ENCODE measurements around the gene CRYBB3.
"Not testable (repeated sequence)": the region's sequence is repeated elsewhere in the genome, so short reads cannot be mapped to it uniquely, and the experiment has no call there.

The CRYBB3 gene

DNA sequence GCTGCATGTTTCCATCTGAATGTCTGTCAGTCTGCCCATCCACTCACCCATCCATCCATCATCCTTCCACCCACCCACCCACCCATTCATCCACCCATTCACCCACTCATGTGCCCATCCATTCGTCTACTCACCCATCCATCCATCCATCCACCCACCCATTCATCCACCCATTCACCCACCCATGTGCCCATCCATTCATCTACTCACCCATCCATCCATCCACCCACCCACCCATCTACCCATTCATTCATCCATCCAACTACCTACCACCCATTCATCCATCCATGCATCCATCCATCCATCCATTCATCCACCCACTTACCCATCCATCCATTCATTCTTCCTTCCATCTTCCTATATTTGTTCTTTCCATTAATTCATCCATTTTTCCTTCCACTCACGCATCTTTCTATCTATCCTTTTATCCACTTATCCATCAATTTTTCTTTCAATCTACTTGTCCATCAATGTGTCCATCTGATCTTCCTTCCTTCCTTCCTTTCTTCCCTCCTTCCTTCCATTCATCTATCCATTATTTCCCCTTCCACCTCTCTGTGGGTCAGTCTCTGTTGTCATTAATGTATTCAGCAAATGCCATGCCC is 8.0 kb downstream of the CRYBB3 start:
- DNase-seq = no peak

DNA sequence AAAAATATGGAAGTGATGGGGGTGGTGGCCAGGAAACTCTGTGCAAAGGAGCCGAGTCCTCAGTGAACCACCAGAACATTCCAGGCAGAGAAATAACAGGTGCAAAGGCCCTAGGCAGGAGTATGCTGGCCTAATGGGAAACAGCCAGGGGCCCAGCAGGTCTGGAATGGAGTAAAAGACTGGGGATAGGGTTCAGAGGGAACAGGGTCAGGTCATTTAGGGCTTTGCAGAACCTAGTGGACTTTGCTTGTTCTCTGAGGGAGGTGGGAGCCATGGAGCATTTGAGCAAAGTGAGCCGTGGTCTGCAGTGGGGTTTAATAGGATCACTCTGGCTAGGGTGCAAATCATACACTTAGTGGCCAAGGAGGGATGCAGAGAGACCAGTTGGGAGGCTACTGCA is 8.7 kb downstream of the CRYBB3 start:
- no peak for DNase-seq

DNA sequence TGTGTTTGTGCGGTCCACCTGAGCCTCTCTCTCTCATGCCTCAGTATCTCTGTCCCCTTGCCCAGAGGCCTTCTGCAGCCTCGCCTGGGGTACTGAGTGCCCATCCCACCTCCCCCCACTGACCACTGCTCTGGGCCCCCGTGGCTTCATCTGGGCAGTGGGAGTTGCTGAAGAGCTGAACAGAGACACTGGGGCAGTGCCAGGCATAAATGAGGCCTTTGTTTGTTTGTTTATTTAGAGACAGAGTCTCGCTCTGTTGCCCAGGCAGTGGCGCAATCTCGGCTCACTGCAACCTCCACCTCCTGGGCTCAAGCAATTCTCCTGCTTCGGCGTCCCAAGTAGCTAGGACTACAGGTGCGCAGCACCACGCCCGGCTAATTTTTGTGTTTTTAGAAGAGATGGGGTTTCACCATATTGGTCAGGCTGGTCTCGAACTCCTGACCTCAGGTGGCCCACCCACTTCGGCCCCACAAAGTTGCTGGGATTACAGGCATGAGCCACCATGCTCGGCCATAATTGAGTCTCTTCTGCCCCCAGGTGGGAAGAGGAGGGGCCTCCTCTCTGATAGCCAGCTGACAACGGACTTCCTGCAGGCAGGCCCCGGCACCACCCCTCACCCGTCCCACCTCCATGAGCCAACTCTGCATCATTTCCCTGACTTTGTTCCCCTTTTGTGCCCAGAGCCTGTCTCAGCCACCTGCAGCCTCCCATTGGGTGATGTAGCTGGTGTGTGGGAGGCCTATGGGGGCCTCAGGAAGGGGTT is 9.3 kb downstream of the CRYBB3 start:
- no peak for DNase-seq

DNA sequence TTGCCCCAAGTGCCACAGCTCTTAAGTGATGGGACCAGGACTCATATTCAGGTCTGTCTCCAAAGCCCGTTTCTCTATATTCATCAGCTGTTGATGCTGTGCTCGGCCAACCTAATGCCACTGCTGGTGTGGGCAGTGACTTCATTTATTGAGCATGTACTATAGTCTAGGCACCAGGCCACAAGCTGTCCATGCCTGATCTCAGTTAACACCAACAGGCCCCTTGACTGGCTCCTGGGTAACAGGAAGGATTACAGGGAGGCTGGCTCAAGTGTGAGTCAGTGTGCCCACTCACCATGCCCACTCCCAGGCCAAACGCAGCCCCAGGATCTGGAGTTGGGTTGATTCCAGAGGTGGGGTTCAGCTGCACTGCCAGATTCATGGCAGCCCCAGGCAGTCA is 11.1 kb downstream of the CRYBB3 start:
- DNase-seq = no peak

DNA sequence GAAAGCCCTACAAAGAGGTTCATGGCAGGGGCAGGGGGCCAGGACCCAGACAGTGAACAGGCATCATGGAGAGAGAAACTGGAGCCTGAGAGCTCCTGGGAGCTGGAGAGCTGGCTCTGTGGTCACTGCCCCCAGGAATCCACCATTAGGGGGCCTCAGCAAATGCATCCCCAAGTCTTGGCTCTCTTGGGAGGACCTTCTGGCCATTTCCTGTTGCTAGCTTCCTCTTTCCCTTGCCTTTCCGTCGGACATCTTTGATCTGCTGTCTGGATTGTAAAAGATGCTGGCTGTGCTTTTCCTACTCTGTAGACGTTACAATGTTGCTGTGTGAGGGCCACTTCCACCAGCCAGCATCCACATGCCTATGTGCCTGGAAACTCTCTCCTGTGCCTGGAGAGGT is 12.7 kb downstream of the CRYBB3 start:
- DNase-seq = no peak

DNA sequence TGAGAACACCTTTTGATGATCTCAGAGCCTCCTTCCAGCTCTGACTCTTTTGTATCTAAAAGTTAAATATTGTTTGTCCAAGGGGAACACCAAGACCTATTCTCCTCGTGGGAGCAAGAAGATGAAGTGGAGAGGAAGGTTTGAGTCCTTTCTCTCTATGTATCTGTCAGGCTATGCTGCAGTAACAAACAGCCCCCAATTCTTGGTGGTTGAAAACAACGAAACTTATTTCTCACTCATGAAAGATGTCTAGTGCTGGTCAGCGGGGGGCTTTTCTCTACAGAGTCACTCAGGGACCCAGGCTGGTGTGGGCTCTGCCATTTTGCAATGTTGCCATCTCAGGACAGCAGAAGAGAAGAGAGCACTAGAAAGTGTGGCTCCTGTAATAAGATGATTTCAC is 13.6 kb downstream of the CRYBB3 start:
- DNase-seq = no peak

DNA sequence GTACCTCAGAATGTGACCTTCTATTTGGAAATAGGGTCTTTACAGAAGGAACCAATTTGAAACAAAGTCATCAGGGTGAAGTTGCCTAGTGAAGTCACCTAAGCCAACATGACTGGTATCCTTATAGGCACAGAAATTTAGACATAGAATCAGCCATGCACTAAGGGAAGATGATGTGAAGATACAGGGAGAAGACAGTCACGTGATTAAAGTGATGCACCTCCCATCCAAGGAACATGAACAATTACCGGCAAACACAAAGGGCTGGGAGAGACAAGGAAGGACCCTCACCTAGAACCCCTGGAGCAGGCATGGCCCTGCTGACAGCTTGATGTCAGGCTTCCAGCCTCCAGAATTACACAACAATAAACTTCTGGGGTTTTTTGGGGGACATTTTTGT is 16.6 kb downstream of the CRYBB3 start:
- no peak for DNase-seq

DNA sequence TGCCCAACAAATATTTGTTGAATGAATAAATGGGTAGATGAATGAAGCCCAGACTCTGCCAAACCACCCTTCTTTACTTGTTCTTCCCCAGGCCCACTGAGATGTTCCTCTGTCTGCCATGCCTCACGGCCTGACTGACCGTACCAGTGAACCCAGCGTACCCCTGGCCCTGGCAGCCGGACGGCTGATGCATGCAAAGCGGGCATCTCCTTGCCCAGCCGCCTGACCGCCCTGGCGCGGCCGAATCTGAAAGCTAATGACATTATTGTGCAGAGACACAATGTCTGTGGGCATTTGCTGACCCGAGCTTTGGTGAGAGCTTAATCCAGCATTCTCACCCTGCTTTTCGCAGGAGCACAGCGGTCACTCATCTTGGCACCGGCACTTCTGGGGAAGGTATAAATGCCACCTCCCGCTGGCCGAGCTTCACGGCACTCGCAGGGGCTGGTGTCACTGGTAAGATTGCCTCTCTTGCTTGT is 19.6 kb downstream of the CRYBB3 start, which contains the start of gene CRYBB2:
TSS of gene CRYBB2 (plus strand) at position 429 of the 479 bp plus-strand sequence. CDS start 1,791 bp downstream, outside the sequence.
- DNase-seq = no peak

DNA sequence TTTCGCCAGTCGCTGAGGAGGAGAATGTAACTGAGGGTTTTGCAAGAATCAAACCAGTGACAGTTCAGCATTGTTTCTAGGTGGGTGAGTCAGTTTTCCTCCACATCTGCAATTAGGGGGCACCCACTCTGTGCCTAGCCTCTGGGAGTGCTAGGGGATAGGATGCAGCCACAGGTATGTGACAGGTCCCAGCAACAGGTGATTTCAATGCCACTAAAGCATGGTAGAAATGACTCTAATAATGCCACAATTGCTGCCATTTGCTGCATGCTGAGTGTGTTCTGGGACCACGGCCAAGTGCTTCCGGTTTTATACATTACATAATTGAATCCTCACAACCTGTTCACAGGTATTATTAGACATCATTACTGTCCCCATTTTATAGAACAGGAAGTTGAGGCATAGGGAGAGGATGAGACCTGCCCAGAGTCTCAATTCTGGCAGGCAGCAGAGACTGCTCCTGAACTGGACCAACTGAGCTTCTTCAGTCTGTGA is 20.3 kb downstream of the CRYBB3 start:
- DNase-seq = no peak

DNA sequence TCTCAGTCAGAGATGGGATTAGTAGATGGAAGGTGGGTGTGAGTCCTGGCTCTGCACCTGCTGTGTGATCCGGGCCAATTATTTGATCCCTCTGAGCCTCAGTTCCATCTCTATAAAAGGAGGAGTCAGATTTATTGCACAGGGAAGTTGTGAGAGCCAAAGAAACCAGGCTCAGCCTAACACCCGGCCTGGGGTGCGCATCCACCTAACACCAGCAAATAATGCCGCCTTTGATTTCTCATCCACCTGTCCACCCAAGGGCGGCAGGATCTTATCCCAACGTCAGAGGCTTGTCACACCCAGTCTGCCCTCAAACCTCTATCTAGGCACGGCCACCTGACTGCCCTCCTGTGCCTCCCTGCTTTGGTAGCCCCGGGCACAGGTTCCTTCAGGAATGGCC is 22.1 kb downstream of the CRYBB3 start:
- DNase-seq = no peak

DNA sequence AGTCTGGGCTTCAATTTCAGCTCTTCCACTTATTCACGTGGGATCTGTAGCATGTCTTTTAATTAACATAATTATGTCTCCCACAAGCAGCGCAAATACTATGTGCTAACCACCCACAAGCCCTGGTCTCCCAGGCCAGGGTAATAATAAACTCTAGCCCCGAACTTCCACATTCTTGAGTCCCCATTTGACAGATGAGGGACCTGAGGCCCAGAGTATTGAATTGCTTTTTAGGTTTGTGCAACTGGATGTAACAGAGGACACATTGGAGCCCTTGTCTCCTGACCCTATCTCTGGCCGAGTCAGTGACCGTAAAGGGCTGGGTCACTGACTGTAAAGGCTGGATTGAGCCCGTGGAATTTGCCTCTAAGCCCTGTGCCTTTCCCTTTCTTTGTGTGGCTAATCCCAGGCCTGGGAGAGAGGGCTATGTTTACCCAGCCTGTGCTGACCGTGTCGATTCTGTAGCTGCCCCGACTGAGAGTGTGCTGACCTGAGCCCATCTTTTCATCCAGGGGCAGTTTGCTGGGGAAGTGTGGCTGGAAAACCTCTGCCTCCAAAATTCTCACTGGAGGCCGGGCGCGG is 23.7 kb downstream of the CRYBB3 start:
- DNase-seq = no peak

DNA sequence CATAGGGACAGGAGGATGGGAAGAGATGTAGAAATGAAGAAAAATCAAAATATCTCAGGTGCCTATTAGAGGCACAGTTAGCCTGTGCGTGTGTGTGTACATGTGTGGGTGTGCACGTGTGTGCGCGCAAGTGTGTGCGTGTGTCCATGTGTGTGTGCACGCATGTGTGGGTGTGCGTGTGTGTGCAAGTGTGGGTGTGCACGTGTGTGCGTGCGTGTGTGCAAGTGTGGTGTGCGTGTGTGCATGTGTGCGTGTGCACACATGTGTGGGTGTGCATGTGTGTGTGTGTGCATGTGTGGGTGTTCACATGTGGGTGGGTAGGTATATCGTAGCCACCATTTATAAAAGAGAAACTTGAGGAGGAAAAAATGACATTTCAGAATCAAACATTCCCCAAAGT is 29.2 kb downstream of the CRYBB3 start:
- no peak for DNase-seq

DNA sequence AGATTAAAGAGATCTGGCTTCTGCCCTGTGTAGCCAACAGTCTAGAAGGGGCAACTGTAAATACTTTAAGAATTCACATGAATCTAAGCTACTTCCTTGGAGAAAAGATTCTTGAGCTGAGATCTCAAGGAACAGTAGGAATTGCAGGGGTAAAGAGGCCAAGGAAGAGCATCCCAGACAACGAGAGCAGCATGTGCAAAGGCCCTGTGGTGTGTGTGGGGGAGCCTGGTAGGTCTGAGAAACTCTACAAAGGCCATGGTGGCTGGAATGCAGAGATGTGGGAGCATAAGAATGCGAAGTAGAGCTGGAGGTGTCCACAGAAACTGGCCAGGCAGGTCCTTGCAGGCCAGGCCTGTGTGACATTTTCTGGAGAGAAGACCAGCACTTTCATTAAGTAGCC is 31.1 kb downstream of the CRYBB3 start:
- not testable (repeated sequence) for DNase-seq

DNA sequence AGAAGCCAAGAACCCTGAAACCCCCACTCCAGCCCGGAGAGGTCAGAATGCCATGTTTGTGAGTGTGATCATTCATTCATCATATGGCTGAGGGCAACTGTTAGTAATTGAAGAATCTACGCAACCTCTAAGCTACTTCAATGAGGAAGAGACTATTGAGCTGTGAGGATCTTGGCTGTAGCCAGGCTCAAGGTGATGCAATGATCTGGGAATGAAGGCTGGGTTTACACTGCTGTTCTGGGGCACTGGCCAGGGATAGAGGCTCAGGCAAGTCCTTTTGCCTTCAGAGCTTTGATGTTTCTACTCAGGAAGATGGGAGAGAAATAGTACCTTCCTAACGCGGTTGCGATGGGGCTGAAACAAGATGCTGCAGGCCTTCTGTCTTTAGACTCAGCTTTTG is 32.6 kb downstream of the CRYBB3 start:
- no peak for DNase-seq

DNA sequence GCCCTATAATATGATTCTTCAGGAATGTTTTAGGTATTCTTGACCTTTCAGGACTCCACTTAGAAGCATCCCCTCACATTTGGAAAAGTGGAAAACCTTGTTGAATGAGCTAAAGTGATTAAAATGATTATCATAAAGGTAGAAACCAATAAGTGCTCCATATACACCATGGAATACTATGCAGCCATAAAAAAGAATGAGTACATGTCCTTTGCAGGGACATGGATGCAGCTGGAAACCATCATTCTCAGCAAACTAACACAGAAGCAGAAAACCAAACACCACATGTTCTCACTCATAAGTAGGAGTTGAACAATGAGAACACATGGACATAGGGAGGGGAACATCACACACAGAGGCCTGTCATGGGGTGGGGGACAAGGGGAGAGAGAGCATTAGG is 34.0 kb downstream of the CRYBB3 start:
- not testable (repeated sequence) for DNase-seq

DNA sequence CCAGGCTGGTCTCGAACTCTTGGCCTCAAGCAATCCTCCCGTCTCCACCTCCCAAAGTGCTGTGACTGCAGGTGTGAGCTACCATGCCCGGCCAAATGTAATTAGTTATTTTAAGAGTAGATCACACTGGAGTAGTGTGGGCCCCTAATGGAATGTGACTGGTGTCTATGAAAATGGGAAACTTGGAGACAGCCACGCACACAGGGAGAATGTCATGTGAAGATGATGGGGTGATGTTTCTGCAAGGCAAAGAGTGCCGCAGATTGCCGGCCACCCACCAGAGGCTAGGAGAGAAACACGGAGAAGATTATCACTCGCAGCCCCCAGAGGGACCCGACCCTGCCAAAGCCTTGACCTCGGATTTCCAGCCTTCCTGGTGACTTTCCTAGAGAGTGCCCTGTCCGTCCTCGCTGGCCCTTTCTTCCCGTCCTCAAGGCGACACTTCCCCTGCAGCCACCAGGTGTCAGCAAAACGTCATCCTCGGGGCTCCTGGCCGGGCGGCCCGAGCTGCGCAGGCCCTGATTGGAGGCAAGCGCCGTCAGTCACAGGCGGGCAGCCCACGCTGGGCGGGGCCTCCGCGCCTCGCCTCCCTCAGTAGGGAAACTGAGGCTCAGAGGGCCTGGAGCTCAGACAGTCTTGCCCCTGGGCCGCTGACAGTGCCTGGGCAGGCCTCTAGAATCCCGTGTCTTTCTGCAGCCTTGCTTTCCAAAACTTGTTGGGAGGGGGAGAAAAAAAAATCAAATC is 36.1 kb downstream of the CRYBB3 start:
- peak; percentile 40 for DNase-seq

DNA sequence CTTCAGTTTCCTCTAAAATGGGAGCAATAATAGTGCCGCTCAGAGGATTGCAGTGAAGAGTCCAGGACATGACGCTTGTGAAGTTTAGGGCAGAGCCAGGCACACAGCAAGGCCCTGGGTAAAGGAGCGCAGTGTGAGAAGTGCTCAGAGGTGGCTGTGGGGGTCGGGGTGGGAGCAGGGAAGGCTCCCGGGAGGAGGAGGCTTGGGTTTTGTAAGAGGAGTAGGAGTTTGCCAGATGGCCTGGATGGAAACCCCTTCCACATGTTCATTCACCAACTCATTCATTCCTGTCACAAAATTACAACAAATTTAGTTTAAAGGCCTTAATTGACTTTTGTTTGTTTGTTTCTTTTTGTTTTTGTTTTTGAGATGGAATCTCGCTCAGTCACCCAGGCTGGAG is 36.8 kb downstream of the CRYBB3 start:
- DNase-seq = no peak

DNA sequence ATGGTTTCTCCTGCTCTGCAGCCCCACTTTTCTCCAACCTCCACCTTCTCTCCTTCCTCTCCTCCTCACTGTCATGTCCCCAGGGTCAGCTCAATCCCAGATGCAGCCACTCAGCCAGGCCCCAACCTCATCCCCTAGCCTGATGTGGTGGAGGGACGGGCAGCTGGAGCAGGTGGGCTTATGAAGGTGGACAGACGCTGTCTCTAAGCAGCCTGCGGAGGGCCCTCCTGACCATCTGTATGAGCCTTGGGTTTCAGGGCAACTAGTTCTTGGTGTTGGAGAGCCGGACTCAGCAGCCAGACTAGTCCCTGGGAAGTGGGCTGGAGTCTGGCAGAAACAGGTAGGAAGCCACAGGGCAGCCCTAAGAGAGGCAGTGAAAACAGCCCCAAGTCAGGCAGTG is 37.8 kb downstream of the CRYBB3 start:
- no peak for DNase-seq

DNA sequence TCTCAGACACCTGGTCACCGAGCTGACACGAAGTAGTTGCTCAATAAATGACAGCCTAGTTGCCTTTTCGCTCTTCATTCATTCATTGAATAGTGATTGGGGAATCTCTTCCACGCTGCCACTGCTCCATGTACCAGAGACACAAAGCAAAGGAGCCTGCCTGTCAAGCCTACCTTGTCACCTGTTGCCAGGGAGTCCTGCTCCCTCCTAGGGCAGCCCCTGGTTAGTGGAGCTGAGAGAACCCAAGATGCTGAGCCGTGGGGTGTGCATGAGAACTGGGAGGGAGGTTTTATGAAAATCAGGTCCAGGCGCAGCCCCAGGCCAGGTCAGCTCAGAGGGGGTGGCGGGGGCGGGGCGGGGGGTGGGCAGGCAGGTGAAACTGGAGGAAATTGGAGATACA is 38.4 kb downstream of the CRYBB3 start:
- DNase-seq = not testable (repeated sequence)

DNA sequence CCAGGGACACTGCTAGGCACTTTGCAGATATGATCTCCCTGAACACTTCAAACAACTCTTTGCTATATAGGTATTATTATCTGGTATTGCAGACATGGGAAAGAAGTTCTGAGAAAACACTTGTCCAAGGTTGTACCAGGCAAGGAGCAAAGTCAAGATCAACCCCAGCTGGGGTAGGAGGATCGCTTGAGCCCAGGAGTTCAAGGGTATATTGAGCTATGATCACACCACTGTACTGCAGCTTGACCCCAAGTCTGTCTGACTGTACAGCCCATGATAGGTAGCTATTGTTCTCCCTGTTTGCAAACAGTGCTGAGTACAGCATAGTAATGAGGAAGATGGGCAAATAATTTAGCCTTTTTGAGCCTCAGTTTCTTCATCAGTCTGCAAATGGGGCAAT is 55.5 kb downstream of the CRYBB3 start:
- DNase-seq = not testable (repeated sequence)
